Liver (tissue), 9 donors: Measurements from ENCODE around the gene MARK3. TPM values are rescaled to one million over a fixed set of nuclear protein-coding genes. Genes with fewer than 3 reads are reported as not detected.

ENCODE experiments used
- DNase-seq: peaks from one replicate; pipeline ENCODE4 v3.0.0-alpha.2; 2017; ENCODE audit warnings: low spot score
- H3K27ac ChIP-seq, 2 donors: one replicate each; pipeline ENCODE4 v1.7.0; 2013; ENCODE audit warnings: inconsistent platforms in 2 of 2, low read length in 2 of 2, control low read depth in 1 of 2, low read depth in 1 of 2, mild to moderate bottlenecking in 1 of 2
- H3K27me3 ChIP-seq, 4 donors: one replicate each; pipeline versions ENCODE4 v1.6.1 to v1.7.0; 2013; ENCODE audit warnings: low read length in 3 of 4, inconsistent platforms in 1 of 4, mild to moderate bottlenecking in 1 of 4, moderate library complexity in 1 of 4; ENCODE audit not compliant: control insufficient read depth in 4 of 4, insufficient read depth in 4 of 4
- H3K36me3 ChIP-seq, 4 donors: one replicate each; pipeline versions ENCODE4 v1.6.1 to v1.7.0; 2013; ENCODE audit warnings: low read length in 3 of 4, mild to moderate bottlenecking in 3 of 4, low read depth in 1 of 4, moderate library complexity in 1 of 4; ENCODE audit not compliant: control insufficient read depth in 4 of 4, insufficient read depth in 3 of 4
- H3K4me1 ChIP-seq, 4 donors: one replicate each; pipeline versions ENCODE4 v1.6.1 to v1.7.0; 2013; ENCODE audit warnings: low read length in 3 of 4, mild to moderate bottlenecking in 3 of 4, moderate library complexity in 1 of 4; ENCODE audit not compliant: control insufficient read depth in 4 of 4, insufficient read depth in 4 of 4
- H3K4me3 ChIP-seq, 3 donors: one replicate each; pipeline versions ENCODE4 v1.6.1 to v1.7.0; 2013; ENCODE audit warnings: low read length in 3 of 3, control low read depth in 1 of 3, low read depth in 1 of 3, mild to moderate bottlenecking in 1 of 3
- H3K9ac ChIP-seq, 2 donors: one replicate each; pipeline ENCODE4 v1.7.0; 2013; ENCODE audit warnings: low read length in 2 of 2, mild to moderate bottlenecking in 2 of 2, moderate library complexity in 2 of 2, control low read depth in 1 of 2, low read depth in 1 of 2
- H3K9me3 ChIP-seq, 4 donors: one replicate each; pipeline versions ENCODE4 v1.6.1 to v1.7.0; 2013; ENCODE audit warnings: low read length in 3 of 4; ENCODE audit not compliant: control insufficient read depth in 4 of 4
- ATF3 ChIP-seq: IDR thresholded peaks from 2 replicates; pipeline ENCODE4 v1.6.1; 2016; ENCODE audit warnings: antibody characterized with exemption
- EGR1 ChIP-seq, 2 donors: IDR thresholded peaks; 2 replicates each; pipeline ENCODE4 v1.6.1; 2016 to 2018; ENCODE audit warnings: antibody characterized with exemption in 2 of 2, low read depth in 2 of 2
- FOXA2 ChIP-seq: IDR thresholded peaks from 2 replicates; pipeline ENCODE4 v1.6.1; 2016; ENCODE audit warnings: antibody characterized with exemption
- GABPA ChIP-seq, 2 donors: IDR thresholded peaks in 1 of 2; conservative IDR thresholded peaks in 1 of 2; 2 replicates each; pipeline ENCODE4 v1.6.1; 2016; ENCODE audit warnings: antibody characterized with exemption in 2 of 2, mild to moderate bottlenecking in 1 of 2, moderate library complexity in 1 of 2
- HNF4A ChIP-seq, 2 donors: conservative IDR thresholded peaks; 2 replicates each; pipeline ENCODE4 v1.6.1; 2016; ENCODE audit warnings: antibody characterized with exemption in 2 of 2, mild to moderate bottlenecking in 2 of 2
- HNF4G ChIP-seq: IDR thresholded peaks from 2 replicates; pipeline ENCODE4 v1.6.1; 2016; ENCODE audit warnings: antibody characterized with exemption
- JUND ChIP-seq, 2 donors: IDR thresholded peaks; 2 replicates each; pipeline ENCODE4 v1.6.1; 2016; ENCODE audit warnings: antibody characterized with exemption in 2 of 2
- MAX ChIP-seq: IDR thresholded peaks from 2 replicates; pipeline ENCODE4 v1.6.1; 2016; ENCODE audit warnings: antibody characterized with exemption
- NR2F2 ChIP-seq: IDR thresholded peaks from 2 replicates; pipeline ENCODE4 v1.6.1; 2016; ENCODE audit warnings: antibody characterized with exemption
- RAD21 ChIP-seq, 2 donors: IDR thresholded peaks; 2 replicates each; pipeline ENCODE4 v1.6.1; 2016; ENCODE audit warnings: antibody characterized with exemption in 2 of 2, mild to moderate bottlenecking in 2 of 2
- RXRA ChIP-seq, 2 donors: IDR thresholded peaks; 2 replicates each; pipeline ENCODE4 v1.6.1; 2017 to 2018; ENCODE audit warnings: antibody characterized with exemption in 2 of 2, mild to moderate bottlenecking in 1 of 2
- SP1 ChIP-seq: IDR thresholded peaks from 2 replicates; pipeline ENCODE4 v1.6.1; 2018; ENCODE audit warnings: antibody characterized with exemption, mild to moderate bottlenecking
- YY1 ChIP-seq: IDR thresholded peaks from 2 replicates; pipeline ENCODE4 v1.6.1; 2016; ENCODE audit warnings: antibody characterized with exemption, mild to moderate bottlenecking
- ZBTB33 ChIP-seq: IDR thresholded peaks from 2 replicates; pipeline ENCODE4 v1.6.1; 2016; ENCODE audit warnings: antibody characterized with exemption
- WGBS: extraction: QIAGEN DNeasy Blood & Tissue Kit; methylation state at CpG from one replicate; pipeline ENCODE4 v1.1.7; 2013; 5-methylcytosine and 5-hydroxymethylcytosine counted together
- polyA plus RNA-seq, 2 donors: library from polyadenylated mRNA; stranded (reverse) in 1 of 2; unstranded in 1 of 2; fragments of 200-250 nt in 1 of 2; fragments of >200 nt in 1 of 2; fragmentation: Nextera tagmentation in 1 of 2; extraction: Ambion mirVana in 1 of 2; gene quantifications; one replicate each; pipeline versions ENCODE4 v1.2.1 to v1.2.3, GENCODE V29; 2013 to 2015
- total RNA-seq, 2 donors: library from RNA; depleted of rRNA; stranded (reverse); fragments of >200 nt; gene quantifications; one replicate each; pipeline ENCODE4 v1.2.3, GENCODE V29; 2014
- TF ChIP-seq, protein P1 (sequence below): fragments of 150-350 bp; IDR thresholded peaks from 2 replicates; pipeline ENCODE4 v1.5.1; 2017; ENCODE audit warnings: improper control_type of control experiment, low read depth, low read length; ENCODE audit not compliant: missing input control
- TF ChIP-seq, protein P2 (sequence below): IDR thresholded peaks from 2 replicates; pipeline ENCODE4 v1.6.1; 2016; ENCODE audit warnings: antibody characterized with exemption, mild to moderate bottlenecking
- donor health status: healthy.
- donor health status: healthy.
- donor health status: healthy.
- donor health status: healthy.
- donor health status: healthy.

The MARK3 gene
- total and polyA plus RNA-seq, 4 donors = 14.1 to 86.0 (median 33.0) TPM

GRCh38 chr14:103538291-103539055 lies 153.3 kb downstream of the MARK3 start:
- Histone ChIP-seq H3K4me3 (no peak overlapping the region), H3K36me3 (peaks cover 0 to 19% (median 0%) of the 10 kb centered on the region in 4 donors), H3K4me1 (peaks cover 0 to under 1% (median 0%) of the 10 kb centered on the region in 4 donors), H3K27ac (no peak overlapping the region), H3K9ac (no peak overlapping the region), H3K9me3 (no peaks in the 10 kb centered on the region), H3K27me3 (no peaks in the 10 kb centered on the region)
- WGBS = 50% methylated on average over 30 of the region's 30 CpGs
- no peak for DNase-seq
- no peak for TF ChIP-seq MAX
- TF ChIP-seq FOXA2 = no peak
- TF ChIP-seq ATF3 = no peak
- no peak for TF ChIP-seq GABPA (IDR thresholded peaks at IDR 0.05 in 1 of 2, conservative IDR thresholded peaks at IDR 0.05 in 1 of 2)
- TF ChIP-seq RXRA (IDR thresholded peaks at IDR 0.05) = no peak
- TF ChIP-seq HNF4A (conservative IDR thresholded peaks at IDR 0.05) = no peak
- TF ChIP-seq SP1 = no peak
- TF ChIP-seq NR2F2 = no peak
- no peak for TF ChIP-seq ZBTB33
- TF ChIP-seq JUND (IDR thresholded peaks at IDR 0.05) = no peak
- no peak for TF ChIP-seq HNF4G
- TF ChIP-seq EGR1 (IDR thresholded peaks at IDR 0.05; ENCODE audit: low read depth in 2 of 2) = no peak
- TF ChIP-seq RAD21 (IDR thresholded peaks at IDR 0.05) = no peak
- TF ChIP-seq, protein P1, sequence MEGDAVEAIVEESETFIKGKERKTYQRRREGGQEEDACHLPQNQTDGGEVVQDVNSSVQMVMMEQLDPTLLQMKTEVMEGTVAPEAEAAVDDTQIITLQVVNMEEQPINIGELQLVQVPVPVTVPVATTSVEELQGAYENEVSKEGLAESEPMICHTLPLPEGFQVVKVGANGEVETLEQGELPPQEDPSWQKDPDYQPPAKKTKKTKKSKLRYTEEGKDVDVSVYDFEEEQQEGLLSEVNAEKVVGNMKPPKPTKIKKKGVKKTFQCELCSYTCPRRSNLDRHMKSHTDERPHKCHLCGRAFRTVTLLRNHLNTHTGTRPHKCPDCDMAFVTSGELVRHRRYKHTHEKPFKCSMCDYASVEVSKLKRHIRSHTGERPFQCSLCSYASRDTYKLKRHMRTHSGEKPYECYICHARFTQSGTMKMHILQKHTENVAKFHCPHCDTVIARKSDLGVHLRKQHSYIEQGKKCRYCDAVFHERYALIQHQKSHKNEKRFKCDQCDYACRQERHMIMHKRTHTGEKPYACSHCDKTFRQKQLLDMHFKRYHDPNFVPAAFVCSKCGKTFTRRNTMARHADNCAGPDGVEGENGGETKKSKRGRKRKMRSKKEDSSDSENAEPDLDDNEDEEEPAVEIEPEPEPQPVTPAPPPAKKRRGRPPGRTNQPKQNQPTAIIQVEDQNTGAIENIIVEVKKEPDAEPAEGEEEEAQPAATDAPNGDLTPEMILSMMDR = no peak
- no peak for TF ChIP-seq YY1
- TF ChIP-seq, protein P2, sequence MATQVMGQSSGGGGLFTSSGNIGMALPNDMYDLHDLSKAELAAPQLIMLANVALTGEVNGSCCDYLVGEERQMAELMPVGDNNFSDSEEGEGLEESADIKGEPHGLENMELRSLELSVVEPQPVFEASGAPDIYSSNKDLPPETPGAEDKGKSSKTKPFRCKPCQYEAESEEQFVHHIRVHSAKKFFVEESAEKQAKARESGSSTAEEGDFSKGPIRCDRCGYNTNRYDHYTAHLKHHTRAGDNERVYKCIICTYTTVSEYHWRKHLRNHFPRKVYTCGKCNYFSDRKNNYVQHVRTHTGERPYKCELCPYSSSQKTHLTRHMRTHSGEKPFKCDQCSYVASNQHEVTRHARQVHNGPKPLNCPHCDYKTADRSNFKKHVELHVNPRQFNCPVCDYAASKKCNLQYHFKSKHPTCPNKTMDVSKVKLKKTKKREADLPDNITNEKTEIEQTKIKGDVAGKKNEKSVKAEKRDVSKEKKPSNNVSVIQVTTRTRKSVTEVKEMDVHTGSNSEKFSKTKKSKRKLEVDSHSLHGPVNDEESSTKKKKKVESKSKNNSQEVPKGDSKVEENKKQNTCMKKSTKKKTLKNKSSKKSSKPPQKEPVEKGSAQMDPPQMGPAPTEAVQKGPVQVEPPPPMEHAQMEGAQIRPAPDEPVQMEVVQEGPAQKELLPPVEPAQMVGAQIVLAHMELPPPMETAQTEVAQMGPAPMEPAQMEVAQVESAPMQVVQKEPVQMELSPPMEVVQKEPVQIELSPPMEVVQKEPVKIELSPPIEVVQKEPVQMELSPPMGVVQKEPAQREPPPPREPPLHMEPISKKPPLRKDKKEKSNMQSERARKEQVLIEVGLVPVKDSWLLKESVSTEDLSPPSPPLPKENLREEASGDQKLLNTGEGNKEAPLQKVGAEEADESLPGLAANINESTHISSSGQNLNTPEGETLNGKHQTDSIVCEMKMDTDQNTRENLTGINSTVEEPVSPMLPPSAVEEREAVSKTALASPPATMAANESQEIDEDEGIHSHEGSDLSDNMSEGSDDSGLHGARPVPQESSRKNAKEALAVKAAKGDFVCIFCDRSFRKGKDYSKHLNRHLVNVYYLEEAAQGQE = no peak
